ENCODE data around the gene C22orf15. TPM values are rescaled to one million over a fixed set of nuclear protein-coding genes. Genes with fewer than 3 reads are reported as not detected.

The C22orf15 gene
- total RNA-seq, 1 donor from 2014 or later = not detected

- Mint-ChIP-seq H3K36me3 (ENCODE audit: unreplicated experiment) (peaks cover 20% of the 10 kb centered on the region), H3K4me1 (ENCODE audit: unreplicated experiment) (peaks cover 15% of the 10 kb centered on the region), H3K4me3 (ENCODE audit: unreplicated experiment) (no peak overlapping the region), H3K27ac (ENCODE audit: unreplicated experiment) (no peak overlapping the region), H3K27me3 (ENCODE audit: unreplicated experiment) (no peaks in the 10 kb centered on the region), H3K9me3 (ENCODE audit: unreplicated experiment) (no peaks in the 10 kb centered on the region)
- DNase-seq (ENCODE audit: extremely low spot score, unreplicated experiment) = no peak
- no peak for TF ChIP-seq CTCF (IDR thresholded peaks at IDR 0.05)
Measured at GRCh38 chr22:23745791-23746190, 17.0 kb upstream of the C22orf15 start.

- no peaks in the 10 kb centered on the region for H3K9me3 Mint-ChIP-seq (ENCODE audit: unreplicated experiment)
- peaks cover 18% of the 10 kb centered on the region for H3K4me1 Mint-ChIP-seq (ENCODE audit: unreplicated experiment)
- peak overlapping the region; percentile 88 for H3K4me3 Mint-ChIP-seq (ENCODE audit: unreplicated experiment)
- DNase-seq (ENCODE audit: extremely low spot score, unreplicated experiment) = no peak
- no peak for TF ChIP-seq CTCF (IDR thresholded peaks at IDR 0.05)
- H3K27me3 Mint-ChIP-seq (ENCODE audit: unreplicated experiment) = no peaks in the 10 kb centered on the region
- peak overlapping the region; percentile 89 for H3K27ac Mint-ChIP-seq (ENCODE audit: unreplicated experiment)
- peaks cover 4% of the 10 kb centered on the region for H3K36me3 Mint-ChIP-seq (ENCODE audit: unreplicated experiment)
Measured at GRCh38 chr22:23749841-23750301, 12.9 kb upstream of the C22orf15 start.

GRCh38 chr22:23750367-23750713, 12.4 kb upstream of the C22orf15 start:
- Mint-ChIP-seq H3K9me3 (ENCODE audit: unreplicated experiment) (no peaks in the 10 kb centered on the region), H3K4me3 (ENCODE audit: unreplicated experiment) (peak overlapping the region; percentile 88), H3K36me3 (ENCODE audit: unreplicated experiment) (no peaks in the 10 kb centered on the region), H3K4me1 (ENCODE audit: unreplicated experiment) (peaks cover 18% of the 10 kb centered on the region), H3K27me3 (ENCODE audit: unreplicated experiment) (no peaks in the 10 kb centered on the region), H3K27ac (ENCODE audit: unreplicated experiment) (peak overlapping the region; percentile 89)
- no peak for TF ChIP-seq CTCF (IDR thresholded peaks at IDR 0.05)
- DNase-seq (ENCODE audit: extremely low spot score, unreplicated experiment) = no peak

- peak; percentile 91 for DNase-seq (ENCODE audit: extremely low spot score, unreplicated experiment)
- H3K9me3 Mint-ChIP-seq (ENCODE audit: unreplicated experiment) = no peaks in the 10 kb centered on the region
- no peaks in the 10 kb centered on the region for H3K36me3 Mint-ChIP-seq (ENCODE audit: unreplicated experiment)
- peaks cover 17% of the 10 kb centered on the region for H3K4me1 Mint-ChIP-seq (ENCODE audit: unreplicated experiment)
- H3K27me3 Mint-ChIP-seq (ENCODE audit: unreplicated experiment) = no peaks in the 10 kb centered on the region
- H3K4me3 Mint-ChIP-seq (ENCODE audit: unreplicated experiment) = peak within 1 kb of the TSS; percentile 88
- peak; percentile 30 for TF ChIP-seq CTCF (IDR thresholded peaks at IDR 0.05)
- H3K27ac Mint-ChIP-seq (ENCODE audit: unreplicated experiment) = peak within 1 kb of the TSS; percentile 89
Measured at GRCh38 chr22:23750714-23751440, 11.9 kb upstream of the C22orf15 start, which contains the start of gene ZNF70. Gene ZNF70 (minus strand): TSS chr22:23751112. CDS start chr22:23745140, 5,972 bp downstream.

GRCh38 chr22:23751441-23751996, 11.3 kb upstream of the C22orf15 start:
- Mint-ChIP-seq H3K9me3 (ENCODE audit: unreplicated experiment) (no peaks in the 10 kb centered on the region), H3K27me3 (ENCODE audit: unreplicated experiment) (no peaks in the 10 kb centered on the region), H3K27ac (ENCODE audit: unreplicated experiment) (peak overlapping the region; percentile 74), H3K36me3 (ENCODE audit: unreplicated experiment) (no peaks in the 10 kb centered on the region), H3K4me1 (ENCODE audit: unreplicated experiment) (peaks cover 15% of the 10 kb centered on the region), H3K4me3 (ENCODE audit: unreplicated experiment) (peak overlapping the region; percentile 75)
- no peak for DNase-seq (ENCODE audit: extremely low spot score, unreplicated experiment)
- no peak for TF ChIP-seq CTCF (IDR thresholded peaks at IDR 0.05)
